OCI-LY1 (cell line): ENCODE data around the gene GJD3.

ENCODE experiments used
- CTCF ChIP-seq: fragments of 200-600 bp; sonication (generic), shearing (Covaris generic); IDR thresholded peaks from 2 replicates; pipeline ENCODE4 v1.5.1; 2017; ENCODE audit warnings: mild to moderate bottlenecking, antibody characterized with exemption, low read length, moderate library complexity, mixed read lengths
- EZH2 ChIP-seq: fragments of 200-600 bp; sonication (generic), shearing (Covaris generic); IDR thresholded peaks from 2 replicates; pipeline ENCODE4 v1.8.0; 2017; ENCODE audit warnings: borderline replicate concordance, mixed run types, mild to moderate bottlenecking, antibody characterized with exemption, low read length, moderate library complexity, mixed read lengths

GRCh38 chr17:40318830-40319391 is 45.6 kb downstream of the GJD3 start:
- TF ChIP-seq CTCF (no peak), EZH2 (no peak)
